RWPE1 (cell line): ENCODE results near the gene PLCB1.
"Not testable (repeated sequence)": the region's sequence is repeated elsewhere in the genome, so short reads cannot be mapped to it uniquely, and the experiment has no call there.

Experiments used
- CTCF ChIA-PET: fragments of 350-600 bp; sonication (Branson Sonifier 250); formaldehyde crosslinking; extraction: SDS; loops from one replicate; lab custom pipeline; 2021; lab: Yijun Ruan, JAX
- POLR2A ChIA-PET: fragments of 400-600 bp; formaldehyde crosslinking; extraction: SDS; loops from one replicate; lab custom pipeline; 2020; ENCODE audit warnings: antibody characterized with exemption; ENCODE audit not compliant: low non-redundant PET; lab: Yijun Ruan, JAX
- DNase-seq: peaks from one replicate; pipeline ENCODE4 v3.0.0; 2012; ENCODE audit warnings: low spot score
- H3K27ac ChIP-seq: fragments of 450-650 bp; 2 replicates; pipeline ENCODE4 v1.5.1; 2017
- CTCF ChIP-seq: fragments of 450-650 bp; conservative IDR thresholded peaks from 2 replicates; pipeline ENCODE4 v1.5.1; 2017; ENCODE audit warnings: low read depth, mild to moderate bottlenecking

PLCB1 gene

GRCh38 chr20:8457978-8458377 lies 325.9 kb downstream of the PLCB1 start:
- no peak overlapping the region for H3K27ac ChIP-seq
- DNase-seq: no peak
- TF ChIP-seq CTCF: no peak
- POLR2A ChIA-PET: no interaction called here
- CTCF ChIA-PET: interaction anchor here (0.5 kb wide), 1 partner anchor 45 kb away, joined by 4 read pairs; no protein-coding TSS in a partner anchor

DNA sequence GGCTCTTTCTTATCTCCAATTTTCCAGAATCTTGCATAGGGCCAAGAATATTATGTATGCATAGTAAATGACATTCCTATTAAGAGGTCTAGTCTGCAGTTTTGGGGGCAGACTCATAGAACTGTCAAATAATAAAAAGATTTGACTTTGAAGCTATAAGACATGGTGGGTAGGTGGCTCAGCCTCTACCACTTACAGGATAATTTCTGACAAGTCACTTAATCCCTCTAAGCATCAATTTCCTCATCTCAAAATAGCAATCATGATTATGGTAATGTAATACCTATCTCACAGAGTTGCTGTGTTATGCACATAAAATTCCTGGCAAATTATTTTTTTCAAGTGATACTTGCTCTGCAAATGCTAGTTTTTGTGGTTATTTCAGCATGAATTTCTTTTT lies 329.1 kb downstream of the PLCB1 start:
- ChIA-PET CTCF (no interaction called here), POLR2A (no interaction called here)
- no peak for TF ChIP-seq CTCF
- DNase-seq: no peak
- no peak overlapping the region for H3K27ac ChIP-seq

DNA sequence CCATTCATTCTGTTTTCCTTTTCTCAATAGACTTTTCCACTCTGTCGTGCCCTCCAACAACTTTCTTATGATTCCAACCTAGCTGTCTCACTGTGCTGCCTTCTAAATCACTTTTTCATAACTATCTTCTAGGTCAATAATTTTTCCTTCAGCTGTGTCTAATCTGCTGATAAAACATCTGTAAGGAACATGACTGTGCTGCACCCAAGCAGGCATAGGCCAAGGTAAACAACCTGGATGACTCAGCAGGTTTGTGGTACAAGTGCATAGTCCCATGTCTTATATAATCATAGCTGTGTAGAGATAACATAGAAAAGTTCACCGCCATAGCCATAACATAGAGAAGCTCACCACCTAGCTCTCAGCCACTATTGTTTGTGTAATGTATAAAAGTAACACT lies 332.3 kb downstream of the PLCB1 start:
- DNase-seq: no peak
- ChIA-PET POLR2A (no interaction called here), CTCF (no interaction called here)
- no peak overlapping the region for H3K27ac ChIP-seq
- TF ChIP-seq CTCF: no peak

- POLR2A ChIA-PET, H3K27ac ChIP-seq, CTCF ChIA-PET, DNase-seq: not testable (repeated sequence)
These were observed 334.7 kb downstream of the PLCB1 start for GRCh38 chr20:8466781-8467180.

DNA sequence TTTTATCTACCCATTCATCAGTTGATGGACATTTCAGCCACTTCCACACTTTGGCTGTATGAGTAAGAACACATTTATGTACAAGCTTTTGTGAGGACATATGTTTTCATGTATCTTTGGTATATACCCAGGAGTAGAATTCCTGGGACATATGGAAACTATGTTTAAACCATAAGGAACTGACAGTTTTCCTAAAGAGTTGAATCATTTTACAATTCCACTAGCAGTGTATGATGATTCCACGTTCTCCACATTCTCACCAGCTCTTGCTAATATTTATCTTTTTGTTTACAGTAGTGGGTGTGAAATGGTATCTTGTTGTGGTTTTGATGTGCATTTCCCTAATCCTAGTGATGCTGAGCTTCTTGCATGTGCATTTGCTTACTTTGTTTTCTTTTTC lies 338.1 kb downstream of the PLCB1 start:
- TF ChIP-seq CTCF: no peak
- ChIA-PET POLR2A (no interaction called here), CTCF (no interaction called here)
- DNase-seq: no peak
- H3K27ac ChIP-seq: no peak overlapping the region

GRCh38 chr20:8471465-8471864 lies 339.4 kb downstream of the PLCB1 start:
- ChIA-PET POLR2A (no interaction called here), CTCF (no interaction called here)
- no peak for TF ChIP-seq CTCF
- no peak for DNase-seq
- no peak overlapping the region for H3K27ac ChIP-seq

DNA sequence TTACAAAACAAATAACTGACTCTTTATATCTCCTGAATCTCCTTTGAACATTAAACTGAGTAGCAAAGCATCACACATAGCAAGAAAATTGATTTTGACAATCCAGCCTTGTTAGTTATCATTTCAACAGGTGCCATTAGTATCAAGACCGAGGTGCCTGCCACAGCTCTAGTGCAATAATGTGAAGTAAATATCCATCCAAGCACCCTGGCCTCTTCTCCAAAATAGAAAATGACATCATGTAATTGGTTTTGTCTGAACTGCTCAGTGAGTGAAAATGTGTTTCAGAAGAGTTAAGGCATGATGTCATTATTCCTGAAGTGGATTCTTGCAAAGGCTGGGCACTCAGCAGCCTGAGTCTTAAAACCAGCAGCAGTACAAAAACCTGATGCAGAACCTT lies 341.4 kb downstream of the PLCB1 start:
- DNase-seq: no peak
- TF ChIP-seq CTCF: no peak
- POLR2A ChIA-PET: no interaction called here
- CTCF ChIA-PET: no interaction called here
- no peak overlapping the region for H3K27ac ChIP-seq
